ENCODE results near the gene TMEM255B.

TMEM255B gene

GRCh38 chr13:113838711-113839201 is 79.7 kb downstream of the TMEM255B start:
- no peak for DNase-seq

GRCh38 chr13:113839536-113840204 is 80.6 kb downstream of the TMEM255B start:
- DNase-seq: no peak

DNA sequence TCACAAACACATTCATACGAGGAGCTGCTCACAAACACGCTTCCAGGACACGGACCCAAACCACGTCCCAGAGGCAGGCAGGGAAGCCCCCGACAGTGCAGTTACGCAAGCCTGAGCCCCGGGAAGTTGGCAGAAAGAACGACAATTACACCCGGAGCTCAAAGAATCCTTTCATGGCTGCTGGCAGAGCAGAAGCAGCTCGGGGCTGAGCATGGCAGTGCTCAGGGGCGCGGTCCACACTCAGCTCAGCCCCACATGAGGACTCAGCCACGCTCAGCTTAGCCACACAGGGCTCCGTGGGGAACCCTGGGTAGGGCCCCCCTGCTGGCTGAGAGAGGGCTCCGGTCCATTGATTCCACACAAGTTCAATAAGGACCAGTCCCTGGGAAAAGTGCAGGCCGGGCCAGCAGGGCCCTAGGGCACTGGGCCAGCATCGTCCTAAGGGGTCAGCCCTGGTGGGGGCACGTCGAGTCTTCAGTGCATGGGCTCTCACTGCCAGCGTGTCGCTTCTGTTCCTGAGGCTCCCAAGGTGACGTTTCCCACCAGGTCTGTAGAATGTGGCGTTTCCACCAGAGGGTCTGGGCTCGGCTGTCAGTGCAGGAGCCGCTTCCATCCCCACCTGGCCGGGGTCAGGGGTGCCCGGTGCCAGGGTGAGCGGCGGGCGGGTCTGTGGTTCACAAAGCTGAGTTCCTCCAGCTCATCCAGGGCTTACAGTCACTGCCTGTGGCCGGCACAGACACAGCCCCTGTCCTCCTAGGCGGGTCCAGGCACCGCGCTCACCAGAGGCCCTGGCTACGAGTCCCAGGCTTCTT is 81.7 kb downstream of the TMEM255B start:
- DNase-seq: no peak

DNA sequence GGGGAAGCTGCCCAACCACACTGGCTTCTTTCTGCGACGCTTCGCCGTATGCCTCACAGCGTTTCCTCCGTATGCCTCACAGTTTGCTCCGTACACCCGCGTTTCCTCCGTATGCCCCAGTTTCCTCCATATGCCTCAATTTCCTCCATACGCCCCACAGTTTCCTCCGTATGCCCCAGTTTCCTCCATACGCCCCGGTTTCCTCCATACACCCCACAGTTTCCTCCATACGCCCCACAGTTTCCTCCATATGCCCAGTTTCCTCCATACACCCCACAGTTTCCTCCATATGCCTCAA is 82.3 kb downstream of the TMEM255B start:
- DNase-seq: no peak

GRCh38 chr13:113842336-113843062 is 83.5 kb downstream of the TMEM255B start:
- DNase-seq: no peak

DNA sequence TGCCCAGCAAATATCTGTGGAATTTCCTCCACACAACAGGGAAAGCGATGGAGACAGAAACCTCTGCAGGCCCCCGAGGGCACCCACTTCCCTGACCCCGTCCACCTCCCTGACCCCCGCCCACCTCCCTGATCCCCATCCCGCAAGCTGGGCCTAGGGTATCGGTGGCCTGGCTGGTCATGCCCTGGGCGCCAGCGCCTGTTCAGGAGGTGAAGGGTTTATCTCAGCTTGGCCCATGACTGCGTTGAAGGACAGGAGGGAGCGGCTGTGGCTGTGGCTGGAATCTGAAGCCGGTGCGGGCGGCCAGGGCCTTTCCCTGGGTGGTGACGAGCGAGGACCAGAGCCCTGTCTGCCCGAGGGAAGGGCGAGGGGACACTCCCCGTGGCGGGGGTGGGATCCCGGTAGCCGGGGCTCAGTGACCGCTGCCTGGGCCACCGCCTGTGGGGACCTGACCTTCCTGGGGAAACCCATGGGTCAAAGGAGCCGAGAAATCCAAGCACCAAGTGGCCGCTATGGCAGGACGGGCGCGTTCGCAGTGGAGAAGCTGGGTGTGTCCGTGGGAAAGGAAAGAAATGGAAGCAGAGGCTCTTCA is 84.1 kb downstream of the TMEM255B start:
- DNase-seq: no peak

DNA sequence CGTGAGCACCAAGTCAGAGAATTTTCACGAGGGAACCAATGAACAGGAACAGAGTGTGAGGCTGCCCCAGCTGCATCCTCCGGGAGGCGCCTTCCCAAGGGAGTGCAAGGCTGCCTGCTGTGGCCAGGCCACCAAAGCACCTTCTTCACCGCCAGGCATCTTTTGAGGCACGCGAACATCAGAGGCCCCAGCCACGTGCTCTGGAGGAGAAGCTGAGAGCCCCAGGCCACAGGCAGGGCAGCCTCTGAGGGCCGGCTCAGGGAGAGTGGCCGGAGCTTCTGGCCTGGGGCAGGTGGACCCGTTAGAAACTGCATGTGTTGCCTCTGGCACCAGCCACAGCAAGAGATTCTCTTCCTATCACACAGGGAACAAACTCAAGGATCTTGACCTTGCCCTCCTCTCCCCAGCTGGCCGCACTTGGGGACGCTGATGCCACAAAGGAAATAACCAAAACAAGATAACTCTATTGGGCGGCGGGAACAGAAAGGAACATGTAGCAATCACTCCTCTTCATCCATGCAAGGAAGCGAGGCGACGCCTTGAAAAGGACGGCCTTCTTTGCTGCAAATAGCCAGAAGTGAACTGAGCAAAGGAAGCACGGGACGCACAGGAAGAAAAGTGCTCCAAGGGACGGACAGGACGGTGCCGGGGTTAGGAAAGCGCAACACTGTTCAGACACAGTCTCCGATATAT is 85.0 kb downstream of the TMEM255B start:
- peak; percentile 60 for DNase-seq

DNA sequence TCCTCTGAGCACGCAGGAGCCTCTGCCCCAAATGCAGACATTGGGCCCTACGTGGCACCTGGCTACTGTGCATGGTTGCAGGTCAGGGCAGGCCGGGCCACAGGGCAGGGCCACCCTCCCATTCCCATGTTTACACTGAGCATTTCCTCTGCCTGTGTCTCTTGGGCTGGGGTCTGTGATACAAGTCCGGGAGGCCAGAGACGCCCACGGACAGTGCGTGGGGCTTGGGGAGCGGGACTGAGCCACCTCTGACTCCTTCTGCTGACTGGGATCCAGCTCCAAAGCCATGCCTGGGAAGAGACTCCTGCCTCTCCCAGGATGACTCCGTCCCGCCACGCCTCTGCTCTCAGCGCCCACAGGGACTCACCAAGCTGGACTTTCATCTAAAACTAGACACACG is 86.0 kb downstream of the TMEM255B start:
- no peak for DNase-seq

DNA sequence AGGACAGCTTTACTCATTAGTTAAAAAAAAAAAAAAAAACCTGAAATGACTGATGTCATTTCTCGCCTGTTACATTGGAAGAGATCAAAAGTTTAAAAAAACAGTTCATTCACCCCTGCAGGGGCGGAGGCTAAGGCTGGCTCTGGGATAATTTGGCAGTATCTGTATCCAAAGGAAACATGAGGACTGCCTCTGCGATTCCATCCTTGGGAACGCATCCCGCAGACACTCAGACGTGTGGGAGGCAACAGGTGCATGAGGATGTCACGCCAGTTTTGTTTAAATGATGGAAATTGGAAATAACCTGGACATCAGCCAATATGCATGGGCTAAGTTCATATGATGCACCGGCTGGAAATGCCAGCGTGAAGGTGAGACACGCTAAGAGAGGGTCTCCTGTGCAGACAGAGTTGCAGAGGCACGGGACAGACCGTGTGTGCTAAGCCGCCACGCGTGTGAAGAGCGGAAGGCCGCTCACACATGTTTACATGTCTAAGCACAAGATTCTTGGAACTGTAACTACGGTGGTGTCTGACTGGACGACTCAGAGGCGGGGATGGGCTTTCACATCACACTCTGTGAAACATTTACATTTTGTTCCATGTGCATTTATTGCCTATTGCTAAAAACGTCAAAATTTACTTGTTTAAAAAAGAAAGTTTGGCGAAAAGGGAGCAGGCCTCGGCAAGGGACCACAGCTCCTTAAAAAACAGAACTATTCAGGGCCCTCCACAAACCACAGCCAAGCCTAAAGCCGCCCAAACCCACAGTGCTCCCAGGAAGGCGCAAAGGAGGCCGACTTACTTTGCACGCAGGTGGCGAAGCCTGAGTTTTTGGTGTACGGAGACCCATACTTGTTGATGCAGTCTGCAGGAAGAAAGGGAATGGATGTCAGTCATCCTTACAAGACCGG is 87.0 kb downstream of the TMEM255B start:
- no peak for DNase-seq

DNA sequence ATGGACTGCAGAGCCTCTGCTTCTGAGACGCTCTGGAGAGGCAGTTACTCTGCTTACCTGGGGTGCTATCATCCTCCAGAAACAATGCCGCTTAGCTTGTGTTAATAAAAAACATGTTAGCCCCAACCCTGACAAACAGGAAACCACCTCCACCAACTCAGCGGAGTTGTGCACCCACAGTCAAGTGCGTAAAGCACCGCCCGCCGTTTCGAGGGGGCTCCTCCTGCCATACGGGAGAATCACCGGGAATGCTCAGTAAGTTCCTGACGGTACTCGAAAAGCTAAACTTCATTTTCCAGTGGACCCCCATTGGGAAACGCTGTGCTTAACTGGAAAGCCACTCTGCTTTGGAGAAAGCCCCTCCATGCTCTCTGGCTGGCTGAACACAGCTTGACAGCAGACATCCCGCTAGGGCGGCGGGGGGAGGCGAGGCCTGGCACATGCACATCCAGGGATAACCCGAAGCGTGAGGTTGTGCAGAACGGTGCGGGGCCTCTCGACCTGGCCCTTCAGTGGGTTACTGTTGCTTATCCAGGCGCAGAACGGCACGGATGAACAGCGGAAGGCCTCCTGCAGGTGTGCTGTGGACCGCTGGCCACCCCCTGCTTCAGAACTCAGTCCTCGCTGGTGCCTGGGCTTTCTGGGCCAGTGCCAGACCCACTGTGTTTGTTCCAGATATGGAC is 87.8 kb downstream of the TMEM255B start:
- DNase-seq: no peak

GRCh38 chr13:113848020-113848419 is 89.0 kb downstream of the TMEM255B start:
- no peak for DNase-seq

GRCh38 chr13:113848431-113849260 is 89.6 kb downstream of the TMEM255B start:
- DNase-seq: no peak

DNA sequence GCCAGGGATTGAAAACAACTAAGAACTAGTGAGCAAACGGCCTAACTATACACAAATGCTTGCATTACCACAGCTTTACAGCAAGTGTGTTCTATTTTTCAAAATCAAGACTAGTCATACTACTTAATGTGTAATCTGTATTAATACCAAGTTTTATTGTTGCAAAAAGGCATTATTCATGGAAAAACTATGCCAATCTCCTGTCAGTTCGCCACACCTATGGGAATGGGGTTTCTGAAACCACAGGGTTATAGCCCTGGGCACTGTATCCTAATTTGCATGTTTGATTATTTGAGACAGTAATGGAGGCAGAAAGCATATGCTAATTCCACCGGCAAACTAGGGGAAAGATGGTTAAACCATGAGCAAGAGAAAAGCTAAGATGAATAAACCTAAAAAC is 90.5 kb downstream of the TMEM255B start:
- no peak for DNase-seq

DNA sequence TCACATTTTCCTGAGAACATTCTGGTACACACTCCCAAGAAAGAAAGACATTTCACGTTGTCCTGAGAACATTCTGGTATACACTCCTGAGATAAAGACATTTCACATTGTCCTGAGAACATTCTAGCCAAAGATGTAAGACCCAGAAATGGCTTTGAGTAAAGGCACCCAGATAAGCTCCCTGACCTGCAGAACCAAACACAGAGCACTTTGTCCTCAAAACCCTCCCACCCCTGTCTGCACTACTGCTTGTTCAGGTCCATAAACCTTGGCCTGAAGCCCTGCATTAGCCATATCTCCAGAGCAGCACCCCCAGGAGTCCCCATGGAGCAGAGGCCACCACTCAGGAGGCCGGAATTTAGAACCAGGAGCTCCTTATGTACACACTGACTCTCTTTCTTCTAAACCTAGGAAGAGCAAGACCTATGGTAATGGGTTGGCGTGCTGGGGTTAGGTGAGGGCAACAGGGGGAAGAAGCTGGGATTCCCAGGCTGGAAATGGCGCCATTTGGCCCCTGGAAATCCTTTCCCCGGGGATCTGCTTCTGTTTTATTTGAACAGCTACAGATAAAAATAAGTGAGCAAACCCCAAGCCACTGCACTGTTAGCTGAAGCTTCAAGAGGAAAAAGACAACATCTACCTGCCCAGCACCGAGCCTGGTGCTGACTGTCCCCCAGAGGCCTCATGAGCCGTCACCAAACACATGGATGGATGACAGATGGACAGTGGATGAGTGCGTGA is 91.1 kb downstream of the TMEM255B start:
- DNase-seq: no peak

- DNase-seq: no peak
These were observed 91.9 kb downstream of the TMEM255B start for GRCh38 chr13:113850722-113851479.

GRCh38 chr13:113851480-113851803 is 92.4 kb downstream of the TMEM255B start:
- no peak for DNase-seq

GRCh38 chr13:113851826-113852535 is 93.0 kb downstream of the TMEM255B start:
- DNase-seq: no peak
